ENCODE results near the gene KLHL5. TPM values are rescaled to one million over a fixed set of nuclear protein-coding genes. Genes with fewer than 3 reads are reported as not detected.
A peak's percentile ranks its signal among the peaks of the same experiment; 100 is the strongest.

KLHL5 gene
- total and polyA plus RNA-seq, 2 of the 4 experiments (the other 2 are of a cell fraction), result 58.8 to 97.7 TPM

DNA sequence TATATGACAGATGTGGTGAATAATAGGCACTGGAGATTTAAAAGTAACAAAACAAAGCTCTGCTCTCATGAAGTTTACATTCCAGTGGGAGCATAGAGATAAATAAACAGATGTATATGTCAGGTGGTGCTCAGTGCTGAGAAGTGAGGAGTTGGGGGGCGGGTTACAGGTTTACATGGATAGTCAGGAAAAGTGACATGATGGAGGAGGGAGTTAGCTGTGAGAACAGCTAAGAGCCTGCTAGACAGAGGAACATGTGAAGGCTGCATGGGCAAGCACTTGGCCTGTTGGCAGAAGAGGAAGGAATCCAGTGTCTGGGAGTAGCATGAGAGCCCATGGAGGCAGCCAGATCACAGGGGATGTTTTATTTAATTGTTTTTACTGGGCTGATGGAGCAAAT is 19.7 kb upstream of the KLHL5 start:
- no peak for ATAC-seq (ENCODE audit: low read depth)
- peak overlapping the region; percentile 96 for H2BK5ac ChIP-seq (ENCODE audit: low read depth, low read length, poor library complexity, severe bottlenecking)
- peaks cover 0 to 5% of the 10 kb centered on the region in 2 experiments; a peak in 2 of 4 replicates for H3K79me1 ChIP-seq (ENCODE audit: low read depth in 1 of 2, low read length in 2 of 2)
- H3K4me3 ChIP-seq (ENCODE audit: insufficient read depth, low read depth, low read length), result no peak overlapping the region
- no peaks in the 10 kb centered on the region for H3K9me3 ChIP-seq (ENCODE audit: control insufficient read depth, insufficient read depth, low read length)
- 57% methylated on average over 1 of the region's 1 CpG; no CpG with 5 or more reads in 1 of the 2 experiments for WGBS, 2 experiments (ENCODE audit: extremely low coverage in 2 of 2, insufficient read length in 1 of 2)
- H2BK20ac ChIP-seq (ENCODE audit: low read depth, low read length), result peak overlapping the region; percentile 88
- intact Hi-C loops (cut with micrococcal nuclease) (no loop called here), dilution Hi-C loops (cut with HindIII; ENCODE audit: low sequenced_read_pairs, unreplicated experiment) (no loop called here), in situ Hi-C loops (cut with MboI; ENCODE audit: low sequenced_read_pairs) (no loop called here)
- peak overlapping the region; percentile 94 for H2AK5ac ChIP-seq (ENCODE audit: low read depth, low read length)
- H3K36me3 ChIP-seq (ENCODE audit: control insufficient read depth, insufficient read depth, low read length), result no peaks in the 10 kb centered on the region
- peak; percentile 34 for DNase-seq
- peak overlapping the region; percentile 68 for H2AFZ ChIP-seq (replicated peaks; ENCODE audit: low read length, poor library complexity)
- H2BK120ac ChIP-seq (ENCODE audit: low read depth, low read length), result peak overlapping the region; percentile 97
- peak overlapping the region; percentile 6 for H2AK9ac ChIP-seq (replicated peaks; ENCODE audit: low read depth, low read length, poor library complexity)
- peak overlapping the region; percentile 87 for H3K27ac ChIP-seq (ENCODE audit: insufficient read depth, low read length)
- BruUV-seq (replicated peaks), result no TSS peak
- peak overlapping the region; percentile 44 to 94 for H4K8ac ChIP-seq (ENCODE audit: low read depth in 2 of 2, low read length in 2 of 2)
- peak overlapping the region; percentile 90 for H3K18ac ChIP-seq (ENCODE audit: low read depth, low read length)
- peak overlapping the region; percentile 11 for H3K4me2 ChIP-seq (ENCODE audit: low read depth, low read length)
- H3K9ac ChIP-seq (ENCODE audit: low read depth, low read length), result 0 out of 2 replicates have a peak overlapping the region, but pooled peaks have one; percentile 19
- H3K4me1 ChIP-seq (ENCODE audit: control insufficient read depth, insufficient read depth, low read length), result peaks cover 12% of the 10 kb centered on the region
- 0 out of 2 replicates have a peak, but pooled peaks cover under 1% of the 10 kb centered on the region for H4K20me1 ChIP-seq (ENCODE audit: insufficient read depth, low read length)
- H3K9me1 ChIP-seq (ENCODE audit: insufficient read depth, low read length), result peaks cover 7% of the 10 kb centered on the region; the same call in 1 of the 2 replicates
- CTCF ChIA-PET, result interaction anchor here (0.6 to 1.5 kb wide), 3 partner anchors 9 to 149 kb away, joined by 3 to 5 read pairs (median 3); no protein-coding TSS in a partner anchor
- peak overlapping the region; percentile 85 for H3K23ac ChIP-seq (ENCODE audit: low read depth, low read length)
- peak overlapping the region; percentile 69 for H4K5ac ChIP-seq (ENCODE audit: low read depth, low read length)
- TF ChIP-seq, protein P1, sequence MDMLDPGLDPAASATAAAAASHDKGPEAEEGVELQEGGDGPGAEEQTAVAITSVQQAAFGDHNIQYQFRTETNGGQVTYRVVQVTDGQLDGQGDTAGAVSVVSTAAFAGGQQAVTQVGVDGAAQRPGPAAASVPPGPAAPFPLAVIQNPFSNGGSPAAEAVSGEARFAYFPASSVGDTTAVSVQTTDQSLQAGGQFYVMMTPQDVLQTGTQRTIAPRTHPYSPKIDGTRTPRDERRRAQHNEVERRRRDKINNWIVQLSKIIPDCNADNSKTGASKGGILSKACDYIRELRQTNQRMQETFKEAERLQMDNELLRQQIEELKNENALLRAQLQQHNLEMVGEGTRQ (IDR thresholded peaks at IDR 0.05; ENCODE audit: low read depth, low read length), result no peak
- no peak for TF ChIP-seq SMC3 (IDR thresholded peaks at IDR 0.05; ENCODE audit: low read depth, low read length)
- TF ChIP-seq, protein P2, sequence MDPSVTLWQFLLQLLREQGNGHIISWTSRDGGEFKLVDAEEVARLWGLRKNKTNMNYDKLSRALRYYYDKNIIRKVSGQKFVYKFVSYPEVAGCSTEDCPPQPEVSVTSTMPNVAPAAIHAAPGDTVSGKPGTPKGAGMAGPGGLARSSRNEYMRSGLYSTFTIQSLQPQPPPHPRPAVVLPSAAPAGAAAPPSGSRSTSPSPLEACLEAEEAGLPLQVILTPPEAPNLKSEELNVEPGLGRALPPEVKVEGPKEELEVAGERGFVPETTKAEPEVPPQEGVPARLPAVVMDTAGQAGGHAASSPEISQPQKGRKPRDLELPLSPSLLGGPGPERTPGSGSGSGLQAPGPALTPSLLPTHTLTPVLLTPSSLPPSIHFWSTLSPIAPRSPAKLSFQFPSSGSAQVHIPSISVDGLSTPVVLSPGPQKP (IDR thresholded peaks at IDR 0.05; ENCODE audit: borderline replicate concordance, low read depth, low read length), result no peak
- no peak for TF ChIP-seq MAFK (IDR thresholded peaks at IDR 0.05; ENCODE audit: low read depth, low read length)
- no peak for TF ChIP-seq CEBPB (IDR thresholded peaks at IDR 0.05; ENCODE audit: low read depth, low read length)
- no peak for TF ChIP-seq RAD21 (IDR thresholded peaks at IDR 0.05; ENCODE audit: low read length)
- no peak for TF ChIP-seq MAZ (IDR thresholded peaks at IDR 0.05; ENCODE audit: borderline replicate concordance, low read depth, low read length)
- peak overlapping the region; percentile 97 for H3K4ac ChIP-seq (ENCODE audit: low read depth, low read length)
- H2BK15ac ChIP-seq (ENCODE audit: low read depth, low read length), result peak overlapping the region; percentile 94; the same call in 2 of the 3 replicates
- H3K27me3 ChIP-seq (ENCODE audit: control insufficient read depth, insufficient read depth, low read length), result no peaks in the 10 kb centered on the region
- POLR2A ChIA-PET (ENCODE audit: unreplicated experiment), result interaction anchor here (0.5 kb wide), 1 partner anchor 15 kb away, joined by 5 read pairs; no protein-coding TSS in a partner anchor
- peak overlapping the region; percentile 89; the same call in 1 of the 2 replicates for H3K56ac ChIP-seq (ENCODE audit: extremely low read depth, insufficient read depth, low read length)
- peak overlapping the region; percentile 70 for H3K14ac ChIP-seq (replicated peaks; ENCODE audit: low read depth, low read length)
- peak overlapping the region; percentile 99 for H4K91ac ChIP-seq (ENCODE audit: insufficient read depth, low read depth, low read length)

All from IMR-90 (cell line).